GM19099 (cell line): ENCODE results near the gene CD274.

Experiments used
- POLR2A ChIP-seq: IDR thresholded peaks from 3 replicates; pipeline ENCODE4 v1.6.1; 2011; ENCODE audit warnings: low read depth; ENCODE audit not compliant: insufficient read length; ENCODE audit errors: extremely low read depth

CD274 gene

GRCh38 chr9:5449521-5450358 is 602 bp upstream of the CD274 start:
- no peak for TF ChIP-seq POLR2A

GRCh38 chr9:5452286-5452609 is 1.9 kb downstream of the CD274 start:
- no peak for TF ChIP-seq POLR2A

- no peak for TF ChIP-seq POLR2A
Measured at GRCh38 chr9:5453004-5453403, 2.7 kb downstream of the CD274 start.

- TF ChIP-seq POLR2A, result no peak
Measured at GRCh38 chr9:5453673-5454072, 3.3 kb downstream of the CD274 start.

GRCh38 chr9:5455181-5455580 is 4.8 kb downstream of the CD274 start:
- no peak for TF ChIP-seq POLR2A

- no peak for TF ChIP-seq POLR2A
Measured at GRCh38 chr9:5459289-5459829, 9.0 kb downstream of the CD274 start.

GRCh38 chr9:5460157-5460556 is 9.8 kb downstream of the CD274 start:
- no peak for TF ChIP-seq POLR2A

GRCh38 chr9:5466005-5466404 is 15.7 kb downstream of the CD274 start:
- no peak for TF ChIP-seq POLR2A

GRCh38 chr9:5466766-5467165 is 16.4 kb downstream of the CD274 start:
- TF ChIP-seq POLR2A, result no peak

- TF ChIP-seq POLR2A, result no peak
Measured at GRCh38 chr9:5468850-5469249, 18.5 kb downstream of the CD274 start.

GRCh38 chr9:5470122-5470521 is 19.8 kb downstream of the CD274 start:
- no peak for TF ChIP-seq POLR2A

GRCh38 chr9:5470816-5471215 is 20.5 kb downstream of the CD274 start:
- no peak for TF ChIP-seq POLR2A

- no peak for TF ChIP-seq POLR2A
Measured at GRCh38 chr9:5478206-5478605, 27.9 kb downstream of the CD274 start.

GRCh38 chr9:5479994-5480694 is 29.8 kb downstream of the CD274 start:
- no peak for TF ChIP-seq POLR2A

GRCh38 chr9:5480919-5481318 is 30.6 kb downstream of the CD274 start:
- no peak for TF ChIP-seq POLR2A
